ENCODE data around the gene CPA2.

CPA2 gene

GRCh38 chr7:130286881-130287280 is 20.2 kb downstream of the CPA2 start:
- DNase-seq: peak; percentile 89

DNA sequence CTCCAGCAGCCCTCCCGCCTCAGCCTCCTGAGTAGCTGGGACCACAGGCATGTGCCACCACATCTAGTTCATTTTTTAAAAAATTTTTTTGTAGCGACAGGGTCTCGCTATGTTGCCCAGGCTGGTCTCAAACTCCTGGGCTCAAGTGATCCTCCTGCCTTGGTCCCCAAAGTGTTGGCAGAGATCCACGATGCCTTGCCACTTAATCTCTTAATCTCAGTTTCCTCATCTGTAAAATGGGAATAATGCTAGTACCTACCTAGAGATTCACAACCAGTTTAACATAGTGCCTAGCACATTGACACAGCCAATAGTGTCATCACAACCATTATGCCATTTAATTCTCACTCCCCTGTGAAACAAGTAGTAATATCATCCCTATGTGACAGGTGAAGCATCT is 21.5 kb downstream of the CPA2 start:
- DNase-seq: no peak

GRCh38 chr7:130288829-130289228 is 22.2 kb downstream of the CPA2 start:
- peak; percentile 73 for DNase-seq

DNA sequence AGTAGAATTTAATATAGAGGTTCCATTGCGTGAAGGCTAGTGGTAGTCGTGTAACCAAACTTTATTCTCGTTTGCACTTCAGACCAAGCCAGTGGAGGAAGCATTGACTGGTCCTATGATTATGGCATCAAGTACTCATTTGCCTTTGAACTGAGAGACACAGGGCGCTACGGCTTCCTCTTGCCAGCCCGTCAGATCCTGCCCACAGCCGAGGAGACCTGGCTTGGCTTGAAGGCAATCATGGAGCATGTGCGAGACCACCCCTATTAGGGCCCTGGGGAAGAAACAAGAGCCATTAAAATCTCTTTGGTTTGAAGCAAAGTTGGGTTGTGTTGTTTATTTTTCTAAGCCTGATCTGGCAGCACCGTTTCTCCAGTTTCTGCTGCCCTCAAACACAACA is 22.8 kb downstream of the CPA2 start:
- no peak for DNase-seq

DNA sequence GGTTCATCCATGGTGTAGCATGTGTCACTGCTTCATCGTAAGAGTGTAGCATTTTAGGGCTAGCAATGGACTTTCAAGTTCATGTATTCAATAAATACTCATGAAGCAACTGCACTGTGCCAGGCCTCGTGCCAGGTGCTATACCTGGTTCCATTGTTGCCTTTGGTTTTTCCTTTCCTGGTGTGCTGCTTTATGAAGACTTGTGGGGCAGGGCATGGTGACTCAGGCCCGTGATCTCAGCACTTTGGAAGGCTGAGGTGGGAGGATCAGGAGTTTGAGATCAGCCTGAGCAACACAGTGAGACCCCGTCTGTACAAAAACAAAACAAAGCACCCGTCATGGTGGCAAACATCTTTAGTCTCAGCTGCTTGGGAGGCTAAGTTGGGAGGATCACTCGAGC is 24.1 kb downstream of the CPA2 start:
- DNase-seq: no peak

DNA sequence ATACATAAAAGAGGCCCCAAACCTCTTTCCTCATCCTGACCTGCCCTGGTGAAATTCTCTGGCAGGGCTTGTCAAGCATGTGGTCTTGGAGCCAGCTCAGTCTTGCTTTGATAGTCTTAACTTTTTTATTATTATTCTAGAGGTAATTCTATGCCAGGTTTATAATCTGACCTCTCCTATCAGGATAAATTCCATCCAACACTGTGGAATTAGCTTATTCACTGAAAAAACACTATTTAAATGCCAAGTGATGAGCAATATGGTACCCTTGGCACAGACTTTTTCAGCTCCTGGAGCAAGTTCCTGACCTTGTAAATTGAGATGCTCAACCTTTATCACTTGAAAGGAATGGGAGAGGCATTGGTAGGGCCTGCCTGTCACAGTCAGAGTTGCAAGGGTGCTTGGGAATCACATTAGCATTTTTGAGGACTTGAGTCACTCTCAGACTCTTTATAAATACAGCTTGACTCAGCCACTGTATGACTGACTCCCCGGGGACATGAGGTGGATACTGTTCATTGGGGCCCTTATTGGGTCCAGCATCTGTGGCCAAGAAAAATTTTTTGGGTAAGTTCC is 26.1 kb downstream of the CPA2 start, which contains the start of gene CPA4:
TSS of gene CPA4 (plus strand) at position 480 of the 576 bp plus-strand sequence. CDS start at position 500, 20 bp downstream.
- no peak for DNase-seq

DNA sequence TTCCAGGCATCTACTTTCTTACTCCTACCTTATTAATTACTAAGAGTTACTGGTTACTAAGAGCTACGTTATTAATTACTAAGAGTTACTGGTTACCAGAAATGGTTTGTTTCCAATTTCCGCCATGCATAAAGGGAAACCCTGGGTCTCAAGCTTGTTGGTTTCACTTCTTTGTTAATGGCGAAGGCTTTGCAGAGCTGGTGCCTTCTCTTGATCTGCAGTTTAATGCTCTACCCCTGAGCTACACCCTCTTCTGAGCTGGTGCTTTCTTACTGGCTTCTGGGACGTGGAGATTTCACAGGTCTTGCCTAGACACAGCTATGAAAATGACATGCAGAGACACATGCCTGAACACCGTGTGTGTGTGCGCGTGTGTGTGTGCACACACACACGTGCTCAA is 26.9 kb downstream of the CPA2 start:
- DNase-seq: no peak

DNA sequence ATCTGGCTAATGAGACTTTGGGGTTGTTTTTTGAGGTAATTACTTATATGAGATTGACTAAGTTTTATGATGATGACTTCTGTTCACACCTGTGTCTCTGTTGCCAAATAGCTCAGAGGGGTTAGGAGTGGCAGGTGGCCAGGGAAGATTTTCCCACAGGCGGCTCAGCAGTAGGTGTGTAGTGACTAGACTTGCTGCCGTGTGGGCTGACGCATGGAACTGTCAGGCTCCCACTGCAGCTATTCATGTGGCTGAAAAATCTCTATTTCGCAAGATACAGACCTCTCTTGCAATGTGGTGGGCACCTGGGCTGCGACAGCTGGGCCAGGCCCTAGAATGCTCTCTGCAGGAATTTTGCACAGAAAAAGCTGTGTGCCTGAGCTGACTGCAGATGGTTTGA is 27.7 kb downstream of the CPA2 start:
- no peak for DNase-seq

DNA sequence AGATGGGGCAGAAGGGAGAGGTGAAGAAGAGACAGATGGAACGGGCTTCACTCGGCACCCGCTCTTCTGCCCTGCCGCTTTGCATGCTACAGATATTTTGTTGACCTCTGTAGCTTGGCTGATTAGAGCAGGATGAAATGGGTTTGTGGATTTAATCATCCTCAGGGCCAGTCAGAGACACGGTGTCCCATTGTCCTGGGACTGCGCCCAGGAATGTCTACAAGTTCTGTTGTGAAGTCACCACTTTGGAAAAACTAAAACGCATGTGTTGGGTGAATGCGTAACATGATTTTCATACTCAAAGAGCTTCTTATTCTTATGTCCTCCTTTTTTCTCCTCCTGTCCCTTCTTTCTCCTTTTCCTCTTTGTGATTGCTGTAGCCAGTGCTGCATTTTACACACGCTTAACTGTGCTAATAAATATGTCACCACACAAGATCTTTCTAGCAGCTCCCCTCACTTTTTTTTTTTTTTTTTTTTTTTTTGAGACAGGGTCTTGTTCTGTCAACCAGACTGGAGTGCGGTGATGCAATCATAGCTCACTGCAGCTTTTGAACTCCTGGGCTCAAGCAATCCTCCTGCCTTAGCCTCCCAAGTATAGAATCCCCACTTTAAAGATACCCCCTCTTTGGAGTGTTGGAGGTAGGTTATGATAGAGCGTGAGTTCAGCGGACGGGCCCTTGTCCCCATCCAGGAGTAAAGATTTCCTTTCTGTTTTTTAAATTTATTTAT is 29.7 kb downstream of the CPA2 start:
- no peak for DNase-seq

- DNase-seq: no peak
Observed at GRCh38 chr7:130297628-130298543, 31.2 kb downstream of the CPA2 start.

DNA sequence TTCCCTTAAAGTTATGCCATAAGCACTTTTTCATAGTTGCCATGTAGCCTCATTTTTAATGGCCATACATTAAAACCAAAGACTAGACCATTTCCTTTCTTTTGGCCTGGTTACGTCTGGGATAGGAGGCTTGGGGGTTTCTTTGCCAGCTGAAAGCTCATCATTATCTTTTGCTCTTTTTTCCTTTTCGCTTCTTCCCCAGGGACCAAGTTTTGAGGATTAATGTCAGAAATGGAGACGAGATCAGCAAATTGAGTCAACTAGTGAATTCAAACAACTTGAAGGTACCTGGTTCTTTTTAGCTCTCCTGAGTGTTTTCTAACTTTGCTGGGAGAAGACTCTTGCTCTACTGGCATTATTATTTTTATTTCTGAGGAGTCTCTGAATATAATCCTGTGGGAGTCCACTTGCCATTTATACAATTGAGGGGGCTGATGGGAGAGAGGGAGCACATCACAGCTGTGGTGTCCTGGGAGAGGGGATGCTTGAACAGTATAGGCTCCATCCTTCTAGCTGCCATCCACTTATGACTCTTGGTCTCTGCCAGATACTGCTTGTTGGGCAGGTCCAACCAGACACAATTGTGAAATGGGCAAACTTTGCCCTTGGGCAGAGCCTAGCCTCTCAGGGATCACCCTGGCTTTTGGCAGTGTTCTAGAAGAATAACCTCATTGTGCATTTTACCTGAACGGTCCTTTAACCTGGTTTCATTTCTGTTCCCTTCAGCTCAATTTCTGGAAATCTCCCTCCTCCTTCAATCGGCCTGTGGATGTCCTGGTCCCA is 32.1 kb downstream of the CPA2 start:
- DNase-seq: no peak

DNA sequence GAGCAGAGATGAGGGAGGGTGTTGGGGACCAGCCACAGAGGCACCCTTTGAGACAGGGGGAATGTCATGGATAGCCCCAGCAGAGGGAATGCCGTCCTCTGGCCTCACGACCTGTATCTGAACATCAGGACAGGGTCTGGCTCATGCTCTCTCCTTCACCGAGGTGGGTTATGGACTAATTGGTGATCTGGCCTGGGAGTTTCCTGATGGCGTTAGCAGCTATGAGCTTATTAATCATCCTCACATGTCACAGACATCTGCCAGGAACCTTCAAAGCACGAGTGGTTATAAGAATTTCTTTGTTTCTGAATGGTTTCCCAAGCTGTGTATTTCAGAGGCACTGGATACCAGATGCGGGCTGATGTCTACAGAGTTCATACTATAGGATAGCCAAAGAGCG is 33.2 kb downstream of the CPA2 start:
- no peak for DNase-seq

DNA sequence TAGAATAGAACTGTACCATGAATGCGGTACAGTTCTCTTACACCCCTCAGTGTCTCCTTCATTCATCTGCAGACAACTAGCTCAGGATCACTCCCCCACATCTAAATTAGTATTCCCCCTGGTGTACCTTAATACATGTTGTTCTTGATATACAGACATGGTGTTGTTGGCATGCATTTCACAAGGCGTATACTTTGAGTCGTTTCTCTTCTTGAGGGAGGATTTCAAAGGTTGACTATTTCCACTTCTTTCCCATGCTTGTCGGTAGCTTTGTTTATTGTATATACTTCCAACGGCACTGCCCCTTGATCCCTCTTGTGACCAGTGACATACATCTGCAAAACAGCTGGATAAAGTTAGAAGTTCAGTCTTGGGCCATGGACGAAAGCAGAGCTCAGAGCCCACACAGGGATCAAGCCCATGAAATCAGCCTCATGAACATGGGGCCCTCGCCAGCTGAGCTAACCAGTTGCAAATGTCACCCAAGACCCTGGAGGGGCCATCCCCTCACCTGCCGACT is 34.9 kb downstream of the CPA2 start:
- DNase-seq: no peak

- DNase-seq: no peak
Observed at GRCh38 chr7:130302649-130303048, 36.0 kb downstream of the CPA2 start.

- DNase-seq: no peak
Observed at GRCh38 chr7:130303127-130303526, 36.5 kb downstream of the CPA2 start.

GRCh38 chr7:130303551-130303950 is 36.9 kb downstream of the CPA2 start:
- no peak for DNase-seq

DNA sequence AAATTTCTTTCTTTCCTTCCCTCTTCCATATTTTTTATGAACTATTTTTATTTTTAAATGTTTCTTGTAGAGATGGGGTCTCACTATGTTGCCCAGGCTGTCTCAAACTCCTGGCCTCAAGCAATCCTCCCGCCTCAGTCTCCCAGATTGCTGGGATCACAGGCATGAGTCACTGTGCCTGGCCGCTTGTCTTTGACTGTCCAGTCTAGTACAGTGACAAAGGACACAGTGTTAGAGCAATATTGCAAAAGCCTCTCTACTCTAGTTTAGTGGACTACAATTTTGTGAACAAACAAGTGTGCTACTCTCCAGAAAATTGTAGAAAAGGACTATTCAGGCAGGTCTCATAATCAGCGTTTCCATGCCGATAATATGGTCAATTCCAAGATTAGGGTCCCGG is 37.3 kb downstream of the CPA2 start:
- DNase-seq: no peak

- no peak for DNase-seq
Observed at GRCh38 chr7:130304878-130305277, 38.2 kb downstream of the CPA2 start.

DNA sequence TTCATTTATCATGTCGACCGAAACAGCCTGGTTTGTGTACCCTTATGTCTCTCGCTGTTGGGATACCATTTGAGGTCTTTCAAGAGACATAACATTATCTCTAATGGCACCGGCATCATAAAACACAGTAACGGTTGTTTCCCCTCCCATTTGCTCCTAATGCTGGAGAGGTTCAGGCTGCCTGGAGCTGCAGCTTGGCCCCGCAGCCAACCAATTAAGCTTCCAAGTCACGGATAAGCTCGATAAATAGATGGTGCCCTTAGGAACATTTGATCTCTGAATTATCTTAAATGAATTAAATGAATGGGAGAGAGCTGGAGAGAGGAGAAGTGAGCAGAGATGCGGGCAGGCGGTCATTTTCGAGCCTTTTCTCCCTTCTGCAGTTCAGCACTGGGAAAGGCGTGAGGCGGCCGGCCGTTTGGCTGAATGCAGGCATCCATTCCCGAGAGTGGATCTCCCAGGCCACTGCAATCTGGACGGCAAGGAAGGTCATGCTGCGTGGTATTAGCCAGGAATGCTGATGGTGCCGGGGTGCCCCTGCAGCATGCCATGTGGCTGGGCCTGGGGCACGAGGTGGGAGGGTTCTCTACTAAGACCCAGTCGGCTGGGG is 38.9 kb downstream of the CPA2 start:
- DNase-seq: no peak

- DNase-seq: no peak
Observed at GRCh38 chr7:130309986-130310385, 43.3 kb downstream of the CPA2 start.

- DNase-seq: no peak
Observed at GRCh38 chr7:130314305-130314704, 47.6 kb downstream of the CPA2 start.

GRCh38 chr7:130319541-130319940 is 52.9 kb downstream of the CPA2 start:
- DNase-seq: no peak
